Measurements from ENCODE around the gene KATNB1.

Gene KATNB1

GRCh38 chr16:57704011-57704904, 31.3 kb upstream of the KATNB1 start:
- TF ChIP-seq CTCF (conservative IDR thresholded peaks at IDR 0.05): no peak
- no peak for TF ChIP-seq ZFX (IDR thresholded peaks at IDR 0.05)
- no peak overlapping the region for H3K27ac ChIP-seq

DNA sequence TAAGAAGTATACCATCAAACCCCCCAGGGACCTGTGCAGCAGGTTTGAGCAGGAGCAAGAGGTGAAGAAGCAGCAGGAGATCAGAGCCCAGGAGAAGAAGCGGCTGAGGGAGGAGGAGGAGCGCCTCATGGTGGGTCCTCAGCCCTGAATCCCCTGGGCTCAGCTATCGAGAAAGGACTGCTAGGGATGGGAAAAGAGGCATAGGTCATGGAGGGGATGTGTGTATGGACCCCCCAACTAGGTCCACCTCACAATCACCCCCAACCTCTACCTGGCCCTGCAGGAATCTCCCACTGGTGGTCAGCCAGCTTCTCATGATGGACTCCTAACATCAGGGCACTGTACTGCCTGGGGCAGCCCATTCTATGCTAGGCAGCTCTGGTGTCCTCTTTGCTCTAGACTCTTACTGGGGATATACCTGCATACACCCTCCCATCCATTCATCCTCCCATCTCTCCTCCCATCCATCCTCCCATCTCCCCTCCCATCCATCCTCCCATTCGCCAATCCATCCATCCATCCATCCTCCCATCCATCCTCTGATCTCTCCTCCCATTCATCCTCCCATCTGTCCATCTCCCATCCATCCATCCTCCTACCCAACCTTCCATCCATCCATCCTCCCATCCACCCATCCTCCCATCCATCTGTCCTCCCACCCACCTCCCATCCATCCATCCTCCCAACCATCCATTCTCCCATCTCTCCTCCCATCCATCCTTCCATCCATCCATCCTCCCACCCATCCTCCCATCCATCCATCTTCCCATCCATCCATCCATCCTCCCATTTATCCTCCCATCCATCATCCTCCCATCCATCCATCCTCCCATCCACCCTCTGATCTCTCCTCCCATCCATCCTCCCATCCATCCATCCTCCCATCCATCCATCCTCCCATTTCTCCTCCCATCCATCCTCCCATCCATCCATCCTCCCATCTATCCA, 30.4 kb upstream of the KATNB1 start:
- no peak for TF ChIP-seq CTCF (conservative IDR thresholded peaks at IDR 0.05)
- no peak for TF ChIP-seq ZFX (IDR thresholded peaks at IDR 0.05)
- H3K27ac ChIP-seq: no peak overlapping the region

DNA sequence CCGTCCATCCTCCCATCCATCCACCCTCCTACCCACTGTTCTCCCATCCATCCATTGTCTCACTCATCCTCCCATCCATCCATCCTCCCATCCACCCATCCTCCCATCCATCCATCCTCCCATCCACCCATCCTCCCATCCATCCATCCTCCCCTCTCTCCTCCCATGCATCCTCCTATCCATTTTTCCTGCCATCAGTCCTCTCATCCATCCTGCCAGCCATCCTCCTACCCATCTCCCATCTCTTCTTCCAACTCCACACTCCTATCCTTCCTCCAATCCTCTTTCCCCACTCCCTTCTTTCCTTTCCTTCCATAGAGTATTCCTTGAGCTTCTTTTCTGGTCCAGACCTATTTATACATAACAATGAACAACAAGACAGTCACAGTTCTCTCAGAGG, 28.9 kb upstream of the KATNB1 start:
- H3K27ac ChIP-seq: no peak overlapping the region
- no peak for TF ChIP-seq CTCF (conservative IDR thresholded peaks at IDR 0.05)
- TF ChIP-seq ZFX (IDR thresholded peaks at IDR 0.05): no peak

GRCh38 chr16:57707331-57707730, 28.2 kb upstream of the KATNB1 start:
- no peak overlapping the region for H3K27ac ChIP-seq
- TF ChIP-seq ZFX (IDR thresholded peaks at IDR 0.05) (no peak), CTCF (conservative IDR thresholded peaks at IDR 0.05) (no peak)

DNA sequence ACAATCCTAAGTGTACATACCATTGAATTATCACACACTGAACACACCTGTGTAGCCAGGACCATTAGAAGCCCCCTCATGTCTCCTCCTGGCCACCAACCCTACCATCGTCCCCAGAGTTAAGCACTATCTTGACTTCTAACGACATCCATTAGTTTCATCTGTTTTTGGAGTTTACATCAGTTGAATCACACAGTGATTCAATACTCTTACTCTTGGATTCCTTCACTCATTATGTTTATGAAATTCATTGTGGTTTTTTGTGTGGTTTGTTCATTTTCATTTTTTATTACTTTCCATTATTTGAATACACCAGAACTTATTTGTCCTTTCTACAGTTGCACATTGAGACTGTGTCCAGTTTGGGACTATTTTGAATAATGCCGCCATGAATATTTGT, 27.4 kb upstream of the KATNB1 start:
- no peak overlapping the region for H3K27ac ChIP-seq
- TF ChIP-seq CTCF (conservative IDR thresholded peaks at IDR 0.05): no peak
- TF ChIP-seq ZFX (IDR thresholded peaks at IDR 0.05): no peak

- TF ChIP-seq CTCF (conservative IDR thresholded peaks at IDR 0.05) (no peak), ZFX (IDR thresholded peaks at IDR 0.05) (no peak)
- H3K27ac ChIP-seq: no peak overlapping the region
Observed at GRCh38 chr16:57709663-57710062, 25.9 kb upstream of the KATNB1 start.

DNA sequence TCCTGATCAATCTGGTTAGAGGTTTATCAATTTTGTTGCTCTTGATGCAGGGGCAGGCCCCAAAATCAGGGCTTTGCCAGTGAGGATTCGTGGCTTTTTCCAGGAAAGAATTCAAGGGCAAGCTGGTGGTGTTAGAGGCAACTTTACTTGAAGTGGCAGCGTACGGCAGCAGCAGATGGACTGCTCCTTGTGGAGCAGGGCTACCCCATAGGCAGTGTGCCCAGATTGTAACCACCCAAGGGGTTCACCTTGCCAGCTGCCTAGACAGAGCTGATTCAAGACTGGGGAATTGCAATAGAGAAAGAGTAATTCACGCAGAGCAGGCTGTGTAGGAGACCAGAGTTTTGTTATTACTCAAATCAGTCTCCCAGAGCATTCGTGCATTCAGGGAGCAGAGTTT, 24.2 kb upstream of the KATNB1 start:
- H3K27ac ChIP-seq: no peak overlapping the region
- TF ChIP-seq CTCF (conservative IDR thresholded peaks at IDR 0.05): no peak
- TF ChIP-seq ZFX (IDR thresholded peaks at IDR 0.05): no peak
